AG09309 (cell line): Measurements from ENCODE around the gene HJURP.
"Not testable (repeated sequence)": the region's sequence is repeated elsewhere in the genome, so short reads cannot be mapped to it uniquely, and the experiment has no call there.

Experiments
- DNase-seq: peaks from one replicate; pipeline ENCODE4 v3.0.0-alpha.2; 2010; ENCODE audit warnings: low read depth
- H3K4me3 ChIP-seq: 2 replicates; pipeline ENCODE4 v1.5.1; 2011; ENCODE audit warnings: mild to moderate bottlenecking, low read depth, low read length, moderate library complexity; ENCODE audit not compliant: control insufficient read depth
- CTCF ChIP-seq: IDR thresholded peaks from 2 replicates; pipeline ENCODE4 v1.5.1; 2011; ENCODE audit warnings: mild to moderate bottlenecking, low read depth, low read length, inconsistent platforms; ENCODE audit not compliant: insufficient read depth, control insufficient read depth; ENCODE audit errors: missing control alignments

Gene HJURP

GRCh38 chr2:233854241-233854981 is at the start of gene HJURP:
Gene HJURP, minus strand, starts transcription at chr2:233854535. Its CDS starts 35 bp downstream, at chr2:233854500.
- H3K4me3 ChIP-seq: peak within 1 kb of the TSS; percentile 72
- TF ChIP-seq CTCF: no peak
- DNase-seq: peak; percentile 74

GRCh38 chr2:233901884-233902283 is 47.5 kb upstream of the HJURP start:
- no peak for TF ChIP-seq CTCF
- no peak overlapping the region for H3K4me3 ChIP-seq
- no peak for DNase-seq

- no peak for TF ChIP-seq CTCF
- DNase-seq: no peak
- H3K4me3 ChIP-seq: no peak overlapping the region
Observed at GRCh38 chr2:233901367-233901766, 47.0 kb upstream of the HJURP start.

GRCh38 chr2:233896253-233896652 is 41.9 kb upstream of the HJURP start:
- H3K4me3 ChIP-seq, DNase-seq: not testable (repeated sequence)

- no peak for DNase-seq
- H3K4me3 ChIP-seq: no peak overlapping the region
- TF ChIP-seq CTCF: no peak
Observed at GRCh38 chr2:233892793-233893192, 38.5 kb upstream of the HJURP start.

- H3K4me3 ChIP-seq: no peak overlapping the region
- no peak for DNase-seq
- TF ChIP-seq CTCF: no peak
Observed at GRCh38 chr2:233882353-233882752, 28.0 kb upstream of the HJURP start.

GRCh38 chr2:233872125-233872524 is 17.8 kb upstream of the HJURP start:
- not testable (repeated sequence) for DNase-seq, H3K4me3 ChIP-seq

GRCh38 chr2:233871432-233871831 is 17.1 kb upstream of the HJURP start:
- no peak for TF ChIP-seq CTCF
- DNase-seq: no peak

More at GRCh38 chr2:233871432-233871831, 17.1 kb upstream of the HJURP start:
- no peak overlapping the region for H3K4me3 ChIP-seq
